ENCODE data around the gene GSS. TPM values are rescaled to one million over a fixed set of nuclear protein-coding genes. Genes with fewer than 3 reads are reported as not detected.

The GSS gene
- total RNA-seq, 1 experiment from 2014 or later, result 83.6 TPM

GRCh38 chr20:34896086-34896621 is 59.5 kb downstream of the GSS start:
- no peak for DNase-seq (ENCODE audit: low read depth, low spot score)
- ChIA-PET POLR2A (no interaction called here), RAD21 (ENCODE audit: low non-redundant PET in 1 of 2, low total read pairs in 2 of 2, uncharacterized antibody in 2 of 2, unreplicated experiment in 2 of 2) (no interaction called here), CTCF (no interaction called here)
- TF ChIP-seq ELF1 (IDR thresholded peaks at IDR 0.05; ENCODE audit: borderline replicate concordance, low read depth) (no peak), CBX3 (IDR thresholded peaks at IDR 0.05; ENCODE audit: low read depth) (no peak), CTCF (IDR thresholded peaks at IDR 0.05 in 2 of 3, conservative IDR thresholded peaks at IDR 0.05 in 1 of 3; ENCODE audit: borderline replicate concordance in 1 of 3, insufficient read depth in 1 of 3, low read depth in 2 of 3, low read length in 2 of 3) (no peak), ZBTB33 (IDR thresholded peaks at IDR 0.05; ENCODE audit: extremely low read depth, insufficient replicate concordance, low read length) (no peak), EZH2phosphoT487 (IDR thresholded peaks at IDR 0.05; ENCODE audit: borderline replicate concordance) (no peak), YY1 (IDR thresholded peaks at IDR 0.05; ENCODE audit: extremely low read depth, insufficient replicate concordance, low read depth, low read length) (no peak), JUND (IDR thresholded peaks at IDR 0.05) (no peak), POLR2AphosphoS5 (IDR thresholded peaks at IDR 0.05; ENCODE audit: low read depth, low read length) (no peak), POLR2A (IDR thresholded peaks at IDR 0.05; ENCODE audit: borderline replicate concordance, extremely low read depth, insufficient read depth, insufficient read length) (no peak), SIN3A (IDR thresholded peaks at IDR 0.05; ENCODE audit: low read depth) (no peak), EZH2 (IDR thresholded peaks at IDR 0.05) (no peak), REST (IDR thresholded peaks at IDR 0.05; ENCODE audit: low read depth) (no peak), TCF7L2 (IDR thresholded peaks at IDR 0.05; ENCODE audit: borderline replicate concordance, extremely low read depth, insufficient read depth, insufficient read length) (no peak), ATF3 (IDR thresholded peaks at IDR 0.05) (no peak), MAX (IDR thresholded peaks at IDR 0.05) (no peak), FOSL1 (IDR thresholded peaks at IDR 0.05; ENCODE audit: low read depth) (no peak), ZFX (IDR thresholded peaks at IDR 0.05) (no peak), CEBPB (IDR thresholded peaks at IDR 0.05; ENCODE audit: low read depth) (no peak), ZNF274 (IDR thresholded peaks at IDR 0.05; ENCODE audit: low read depth, low read length) (no peak), SRF (IDR thresholded peaks at IDR 0.05; ENCODE audit: low read depth) (no peak)
- intact Hi-C loops (cut with micrococcal nuclease), result no loop called here
- H3K27me3 ChIP-seq (ENCODE audit: insufficient read depth, low read length), result no peaks in the 10 kb centered on the region
- H3K27ac ChIP-seq (ENCODE audit: low read depth, low read length), result no peak overlapping the region
- H3K79me2 ChIP-seq (ENCODE audit: insufficient read depth, low read length), result no peaks in the 10 kb centered on the region
- no peak overlapping the region for H2AFZ ChIP-seq (ENCODE audit: low read depth, low read length, poor library complexity, severe bottlenecking)
- no TSS peak for BruUV-seq (replicated peaks)
- H3K9me2 ChIP-seq (ENCODE audit: insufficient read depth), result no peaks in the 10 kb centered on the region
- ATAC-seq, result no peak
- no peak overlapping the region for H3K4me3 ChIP-seq (replicated peaks in 1 of 2; ENCODE audit: low read depth in 1 of 2, low read length in 2 of 2)
- no peaks in the 10 kb centered on the region for H4K20me1 ChIP-seq (ENCODE audit: insufficient read depth)
- no peak overlapping the region for H3K4me2 ChIP-seq (ENCODE audit: low read length)
- no peaks in the 10 kb centered on the region for H3K9me3 ChIP-seq (ENCODE audit: control insufficient read depth in 1 of 2, insufficient read depth in 1 of 2, low read depth in 1 of 2, low read length in 2 of 2)
- no peaks in the 10 kb centered on the region for H3K36me3 ChIP-seq (ENCODE audit: control insufficient read depth in 1 of 2, insufficient read depth in 2 of 2, low read length in 2 of 2)
- H3K9ac ChIP-seq (ENCODE audit: low read length), result no peak overlapping the region
- peaks cover 6 to 19% of the 10 kb centered on the region in 2 experiments for H3K4me1 ChIP-seq (ENCODE audit: control insufficient read depth in 1 of 2, insufficient read depth in 2 of 2, low read length in 2 of 2)

Data from HCT116 (cell line).